ENCODE data around the gene KIAA1755.
A peak's percentile ranks its signal among the peaks of the same experiment; 100 is the strongest.

- TF ChIP-seq CTCF (conservative IDR thresholded peaks at IDR 0.05; ENCODE audit: low read depth, low read length) (peak; percentile 45), EZH2 (IDR thresholded peaks at IDR 0.05; ENCODE audit: borderline replicate concordance, low read depth, low read length, poor library complexity, severe bottlenecking) (no peak)
Observed at GRCh38 chr20:38304845-38305447, 44.4 kb upstream of the KIAA1755 start.
